Fibroblast of lung (primary cell): ENCODE results near the gene DNAJB2.

ENCODE experiments used
- CTCF ChIP-seq, 2 donors: IDR thresholded peaks in 1 of 2; conservative IDR thresholded peaks in 1 of 2; 1 replicate in 1 of 2; 2 replicates in 1 of 2; pipeline ENCODE4 v1.5.1; 2011 to 2012; ENCODE audit warnings: low read length in 2 of 2, control low read depth in 1 of 2, inconsistent platforms in 1 of 2, low read depth in 1 of 2, mild to moderate bottlenecking in 1 of 2
- EZH2 ChIP-seq: IDR thresholded peaks from 2 replicates; pipeline ENCODE4 v1.5.1; 2012; ENCODE audit warnings: low read length, control low read depth, mild to moderate bottlenecking; ENCODE audit errors: missing control alignments

- TF ChIP-seq EZH2 (no peak), CTCF (conservative IDR thresholded peaks at IDR 0.05 in 1 of 2, IDR thresholded peaks at IDR 0.05 in 1 of 2; ENCODE audit: low read depth in 1 of 2, low read length in 2 of 2) (no peak)
Measured at GRCh38 chr2:219279151-219279915, at the start of gene DNAJB2.
